A673 (cell line): Measurements from ENCODE around the gene SNAPIN.

Source experiments
- CTCF ChIP-seq: fragments of 300-800, 200-600 bp; sonication (generic); conservative IDR thresholded peaks from 2 replicates; pipeline ENCODE4 v1.5.1; 2017; ENCODE audit warnings: low read depth, mild to moderate bottlenecking, antibody characterized with exemption, low read length, moderate library complexity, mixed read lengths
- EZH2 ChIP-seq: fragments of 200-600 bp; sonication (generic); IDR thresholded peaks from 2 replicates; pipeline ENCODE4 v1.6.1; 2017; ENCODE audit warnings: borderline replicate concordance, low read depth, mild to moderate bottlenecking, mixed read lengths, antibody characterized with exemption, low read length; ENCODE audit not compliant: poor library complexity, severe bottlenecking

GRCh38 chr1:153705484-153705883 lies 47.0 kb downstream of the SNAPIN start:
- TF ChIP-seq CTCF (no peak), EZH2 (no peak)
